Glutamatergic neuron (in vitro differentiated cells): Measurements from ENCODE around the gene FRAS1. TPM values are rescaled to one million over a fixed set of nuclear protein-coding genes. Genes with fewer than 3 reads are reported as not detected.

Experiments
- DNase-seq: peaks from one replicate; pipeline ENCODE4 v3.0.0; 2022
- H3K27ac Mint-ChIP-seq: one replicate; pipeline ENCODE4 v1.8.0; 2020; ENCODE audit warnings: mild to moderate bottlenecking, mixed read lengths, inconsistent platforms; ENCODE audit not compliant: unreplicated experiment
- H3K27me3 Mint-ChIP-seq: one replicate; pipeline ENCODE4 v1.8.0; 2020; ENCODE audit warnings: mild to moderate bottlenecking, moderate library complexity, mixed read lengths, inconsistent platforms; ENCODE audit not compliant: unreplicated experiment
- H3K36me3 Mint-ChIP-seq: one replicate; pipeline ENCODE4 v1.8.0; 2020; ENCODE audit warnings: mild to moderate bottlenecking, mixed read lengths, inconsistent platforms; ENCODE audit not compliant: unreplicated experiment
- H3K4me1 Mint-ChIP-seq: one replicate; pipeline ENCODE4 v1.8.0; 2020; ENCODE audit warnings: mild to moderate bottlenecking, low read depth, mixed read lengths, inconsistent platforms; ENCODE audit not compliant: unreplicated experiment
- H3K4me3 Mint-ChIP-seq: one replicate; pipeline ENCODE4 v1.8.0; 2020; ENCODE audit warnings: mild to moderate bottlenecking, mixed read lengths, inconsistent platforms; ENCODE audit not compliant: unreplicated experiment
- H3K9me3 Mint-ChIP-seq: one replicate; pipeline ENCODE4 v1.8.0; 2020; ENCODE audit warnings: mild to moderate bottlenecking, moderate library complexity, mixed read lengths, inconsistent platforms; ENCODE audit not compliant: unreplicated experiment
- CTCF ChIP-seq: fragments of 200-600 bp; sonication (generic); IDR thresholded peaks from one replicate; pipeline ENCODE4 v1.5.0; 2021; ENCODE audit not compliant: partially characterized antibody, unreplicated experiment
- total RNA-seq: library from RNA; stranded (reverse); fragmentation: NEBNext Ultra II Directional; extraction: Animal tissue kit (Norgen Biotek cat#: 25700); gene quantifications from one replicate; pipeline ENCODE4 v1.2.1, GENCODE V29; 2021; ENCODE audit not compliant: unreplicated experiment

The FRAS1 gene
- total RNA-seq, 1 donor from 2014 or later, result 18.7 TPM

GRCh38 chr4:78237360-78237759 lies 180.2 kb downstream of the FRAS1 start:
- H3K27ac Mint-ChIP-seq, result no peak overlapping the region
- DNase-seq, result no peak
- H3K4me3 Mint-ChIP-seq, result no peak overlapping the region
- H3K27me3 Mint-ChIP-seq, result no peaks in the 10 kb centered on the region
- H3K36me3 Mint-ChIP-seq, result no peaks in the 10 kb centered on the region
- no peaks in the 10 kb centered on the region for H3K9me3 Mint-ChIP-seq
- no peaks in the 10 kb centered on the region for H3K4me1 Mint-ChIP-seq
- no peak for TF ChIP-seq CTCF

- no peak for TF ChIP-seq CTCF
- Mint-ChIP-seq H3K27ac (no peak overlapping the region), H3K4me1 (no peaks in the 10 kb centered on the region), H3K4me3 (no peak overlapping the region), H3K36me3 (no peaks in the 10 kb centered on the region), H3K9me3 (no peaks in the 10 kb centered on the region), H3K27me3 (no peaks in the 10 kb centered on the region)
- DNase-seq, result no peak
These were observed 184.9 kb downstream of the FRAS1 start for GRCh38 chr4:78242071-78242470.

- Mint-ChIP-seq H3K4me1 (no peaks in the 10 kb centered on the region), H3K27me3 (no peaks in the 10 kb centered on the region), H3K36me3 (no peaks in the 10 kb centered on the region), H3K27ac (no peak overlapping the region), H3K4me3 (no peak overlapping the region), H3K9me3 (no peaks in the 10 kb centered on the region)
- TF ChIP-seq CTCF, result no peak
- no peak for DNase-seq
These were observed 187.8 kb downstream of the FRAS1 start for GRCh38 chr4:78244705-78245485.

GRCh38 chr4:78247536-78248285 lies 190.6 kb downstream of the FRAS1 start:
- no peak overlapping the region for H3K27ac Mint-ChIP-seq
- H3K27me3 Mint-ChIP-seq, result no peaks in the 10 kb centered on the region
- H3K4me3 Mint-ChIP-seq, result no peak overlapping the region

More at GRCh38 chr4:78247536-78248285, 190.6 kb downstream of the FRAS1 start:
- Mint-ChIP-seq H3K4me1 (no peaks in the 10 kb centered on the region), H3K9me3 (peaks cover 6% of the 10 kb centered on the region), H3K36me3 (peaks cover 12% of the 10 kb centered on the region)
- no peak for DNase-seq
- TF ChIP-seq CTCF, result no peak
